B cell (primary cell): ENCODE results near the gene KCNIP2. TPM values are rescaled to one million over a fixed set of nuclear protein-coding genes. Genes with fewer than 3 reads are reported as not detected.

Source experiments
- ATAC-seq: fragments of 200-7000 bp; cut with Tn5 transposase; one replicate; pipeline ENCODE4 v1.10.0; 2021; ENCODE audit warnings: low read depth, mild to moderate bottlenecking, moderate number of reproducible peaks, moderate library complexity
- CTCF ChIA-PET: fragments of 350-600 bp; sonication (Branson Sonifier 250); formaldehyde crosslinking; loops from one replicate; lab custom pipeline; 2021; ENCODE audit warnings: antibody characterized with exemption, inconsistent platforms; lab: Charles Lee
- POLR2A ChIA-PET: fragments of 350-600 bp; sonication (Branson Sonifier 250); formaldehyde crosslinking; loops from one replicate; lab custom pipeline; 2021; ENCODE audit warnings: antibody characterized with exemption; lab: Charles Lee
- DNase-seq: peaks from one replicate; pipeline ENCODE4 v3.0.0; 2013
- H2AFZ ChIP-seq: 2 replicates; pipeline ENCODE4 v1.6.1; 2012; ENCODE audit warnings: mild to moderate bottlenecking, low read depth, low read length; ENCODE audit not compliant: insufficient read depth, poor library complexity, severe bottlenecking
- H3K27ac ChIP-seq, 2 donors: 1 replicate in 1 of 2; 2 replicates in 1 of 2; pipeline ENCODE4 v1.5.1; 2012 to 2013; ENCODE audit warnings: low read length in 2 of 2, mild to moderate bottlenecking in 2 of 2, moderate library complexity in 1 of 2
- H3K27me3 ChIP-seq, 4 experiments: fragments of 200-600 bp in 1 of 4; sonication (generic) in 1 of 4; replicated peaks in 1 of 4; 1 replicate in 2 of 4; 2 replicates in 2 of 4; pipeline versions ENCODE4 v1.6.1 to v1.7.0; 2013 to 2016; ENCODE audit warnings: low read length in 3 of 4, mild to moderate bottlenecking in 2 of 4, mixed read lengths in 1 of 4, moderate library complexity in 1 of 4; ENCODE audit not compliant: insufficient read depth in 4 of 4, control insufficient read depth in 3 of 4; ENCODE audit errors: control extremely low read depth in 1 of 4
- H3K36me3 ChIP-seq, 2 experiments: replicated peaks in 1 of 2; 1 replicate in 1 of 2; 2 replicates in 1 of 2; pipeline versions ENCODE4 v1.6.1 to v1.7.1; 2013; ENCODE audit warnings: low read length in 1 of 2; ENCODE audit not compliant: insufficient read depth in 2 of 2, control insufficient read depth in 1 of 2; ENCODE audit errors: control extremely low read depth in 1 of 2, extremely low read depth in 1 of 2
- H3K4me1 ChIP-seq, 2 donors: fragments of 200-600 bp in 1 of 2; sonication (generic) in 1 of 2; 1 replicate in 1 of 2; 2 replicates in 1 of 2; pipeline versions ENCODE4 v1.5.1 to v1.6.1; 2013 to 2017; ENCODE audit warnings: low read length in 2 of 2; ENCODE audit not compliant: control insufficient read depth in 2 of 2, insufficient read depth in 2 of 2
- H3K4me2 ChIP-seq: replicated peaks from 2 replicates; pipeline ENCODE3; 2012; ENCODE audit warnings: mild to moderate bottlenecking, low read depth, low read length; ENCODE audit not compliant: poor library complexity, severe bottlenecking
- H3K4me3 ChIP-seq, 5 experiments: fragments of 200-600 bp in 1 of 5; sonication (generic) in 1 of 5; 1 replicate in 3 of 5; 2 replicates in 2 of 5; pipeline versions ENCODE4 v1.5.1 to v1.7.0; 2011 to 2016; ENCODE audit warnings: low read length in 4 of 5, mild to moderate bottlenecking in 4 of 5, low read depth in 2 of 5, control low read depth in 1 of 5, moderate library complexity in 1 of 5; ENCODE audit not compliant: insufficient read depth in 1 of 5; ENCODE audit errors: control extremely low read depth in 1 of 5, extremely low read depth in 1 of 5
- H3K79me2 ChIP-seq: fragments of 200-600 bp; sonication (generic); one replicate; pipeline ENCODE4 v1.6.0; 2016; ENCODE audit warnings: low read length; ENCODE audit not compliant: control insufficient read depth, insufficient read depth
- H3K9ac ChIP-seq: fragments of 200-600 bp; sonication (generic); 2 replicates; pipeline ENCODE4 v1.6.1; 2017; ENCODE audit warnings: mild to moderate bottlenecking, low read length, moderate library complexity
- H3K9me3 ChIP-seq, 3 donors: one replicate each; pipeline versions ENCODE4 v1.6.1 to v1.7.1; 2013; ENCODE audit warnings: low read length in 2 of 3; ENCODE audit not compliant: control insufficient read depth in 2 of 3, insufficient read depth in 1 of 3; ENCODE audit errors: control extremely low read depth in 1 of 3
- H4K20me1 ChIP-seq: 2 replicates; pipeline ENCODE4 v1.6.0; 2012; ENCODE audit warnings: mild to moderate bottlenecking, low read length; ENCODE audit not compliant: insufficient read depth, control insufficient read depth, poor library complexity, severe bottlenecking
- H3K27ac Mint-ChIP-seq: one replicate; pipeline ENCODE4 v1.8.0; 2021; ENCODE audit warnings: mixed read lengths
- H3K27me3 Mint-ChIP-seq: one replicate; pipeline ENCODE4 v1.8.0; 2021; ENCODE audit warnings: mixed read lengths
- H3K4me1 Mint-ChIP-seq: one replicate; pipeline ENCODE4 v1.8.0; 2021; ENCODE audit warnings: mixed read lengths
- H3K4me3 Mint-ChIP-seq: one replicate; pipeline ENCODE4 v1.8.0; 2021; ENCODE audit warnings: mixed read lengths
- H3K9me3 Mint-ChIP-seq: one replicate; pipeline ENCODE4 v1.8.0; 2022; ENCODE audit warnings: mixed read lengths; ENCODE audit not compliant: insufficient read depth
- EZH2 ChIP-seq: IDR thresholded peaks from 2 replicates; pipeline ENCODE4 v1.6.1; 2012; ENCODE audit warnings: borderline replicate concordance, low read depth, mild to moderate bottlenecking, moderate library complexity, low read length; ENCODE audit not compliant: insufficient read depth, poor library complexity, severe bottlenecking
- WGBS: methylation state at CpG from one replicate; pipeline ENCODE4 v1.1.5; 2013; ENCODE audit warnings: missing lambda C conversion rate; ENCODE audit not compliant: insufficient coverage; 5-methylcytosine and 5-hydroxymethylcytosine counted together
- intact Hi-C: fragments of 100-400 bp; cut with micrococcal nuclease; formaldehyde crosslinking; loops from one replicate; pipeline ENCODE4 v1.10.0; 2022
- polyA plus RNA-seq: library from polyadenylated mRNA; depleted of rRNA; stranded (reverse); fragments of >200 nt; gene quantifications from 2 replicates; pipeline ENCODE4 v1.2.3, GENCODE V29; 2012
- total RNA-seq, 2 donors: library from RNA; stranded (reverse); fragments of 120-200 nt in 1 of 2; gene quantifications; 1 replicate in 1 of 2; 2 replicates in 1 of 2; pipeline versions ENCODE4 v1.2.3 to v1.2.4, GENCODE V29; 2013 to 2022
- TF ChIP-seq, protein P1 (sequence below): fragments of 200-600 bp; IDR thresholded peaks from one replicate; pipeline ENCODE4 v1.8.0; 2022; ENCODE audit warnings: antibody characterized with exemption, mild to moderate bottlenecking

KCNIP2 gene
- total and polyA plus RNA-seq, 2 donors (not counting 1 experiment from before 2014, with no cell fraction given), result 3.5 to 34.7 TPM

DNA sequence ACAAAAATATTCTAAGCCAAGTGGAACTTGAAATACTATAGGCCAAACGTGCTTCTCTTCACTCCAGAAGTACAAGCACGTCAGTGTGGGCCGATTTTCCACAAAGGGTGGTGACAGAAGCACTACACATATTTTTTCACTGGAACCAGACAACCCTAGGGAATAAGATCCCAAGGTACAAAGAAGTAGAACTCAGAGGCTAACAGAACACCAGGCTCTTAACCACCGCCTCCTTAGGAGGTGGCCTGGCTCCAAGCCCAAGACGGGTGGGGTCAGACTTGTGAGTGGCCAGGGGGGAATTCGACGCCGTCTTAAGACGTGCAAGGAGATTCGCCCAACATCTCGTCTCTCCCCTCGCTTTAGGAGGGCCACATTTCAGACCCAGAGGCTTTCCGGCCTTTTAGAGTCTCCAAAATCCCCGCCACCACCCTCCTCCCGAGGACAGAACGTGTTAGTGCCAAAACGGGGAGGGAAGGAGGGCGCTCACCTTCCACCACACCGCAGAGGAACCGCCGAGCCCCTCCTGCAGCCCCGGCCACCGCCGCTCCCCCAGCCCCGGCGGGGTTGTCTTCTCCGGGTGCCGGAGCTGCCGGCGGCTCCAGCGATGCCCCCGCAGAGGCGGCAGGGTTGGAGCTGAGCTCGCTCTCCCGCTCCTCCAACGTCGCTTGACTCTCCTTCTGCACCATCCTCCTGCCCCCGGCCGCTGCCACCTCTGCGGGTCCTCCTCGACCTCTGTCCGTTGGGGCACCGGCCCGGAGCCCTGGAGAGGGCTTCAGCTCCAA lies 26.1 kb downstream of the KCNIP2 start:
- intact Hi-C loops, result loop anchor here (1.0 to 5.0 kb wide), 9 partner anchors 13 to 895 kb away; partner anchors contain the start of genes ARL3, ARMH3, GBF1 and LDB1

More for the DNA sequence above, 26.1 kb downstream of the KCNIP2 start:
- peak overlapping the region; percentile 55 to 97 (median 92) for H3K4me3 ChIP-seq
- H3K9me3 ChIP-seq, result no peaks in the 10 kb centered on the region
- H3K27ac Mint-ChIP-seq, result peak overlapping the region; percentile 99
- H3K4me1 Mint-ChIP-seq, result peaks cover 42% of the 10 kb centered on the region
- TF ChIP-seq, protein P1, sequence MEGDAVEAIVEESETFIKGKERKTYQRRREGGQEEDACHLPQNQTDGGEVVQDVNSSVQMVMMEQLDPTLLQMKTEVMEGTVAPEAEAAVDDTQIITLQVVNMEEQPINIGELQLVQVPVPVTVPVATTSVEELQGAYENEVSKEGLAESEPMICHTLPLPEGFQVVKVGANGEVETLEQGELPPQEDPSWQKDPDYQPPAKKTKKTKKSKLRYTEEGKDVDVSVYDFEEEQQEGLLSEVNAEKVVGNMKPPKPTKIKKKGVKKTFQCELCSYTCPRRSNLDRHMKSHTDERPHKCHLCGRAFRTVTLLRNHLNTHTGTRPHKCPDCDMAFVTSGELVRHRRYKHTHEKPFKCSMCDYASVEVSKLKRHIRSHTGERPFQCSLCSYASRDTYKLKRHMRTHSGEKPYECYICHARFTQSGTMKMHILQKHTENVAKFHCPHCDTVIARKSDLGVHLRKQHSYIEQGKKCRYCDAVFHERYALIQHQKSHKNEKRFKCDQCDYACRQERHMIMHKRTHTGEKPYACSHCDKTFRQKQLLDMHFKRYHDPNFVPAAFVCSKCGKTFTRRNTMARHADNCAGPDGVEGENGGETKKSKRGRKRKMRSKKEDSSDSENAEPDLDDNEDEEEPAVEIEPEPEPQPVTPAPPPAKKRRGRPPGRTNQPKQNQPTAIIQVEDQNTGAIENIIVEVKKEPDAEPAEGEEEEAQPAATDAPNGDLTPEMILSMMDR, result no peak
- TF ChIP-seq EZH2, result no peak
- ATAC-seq, result no peak
- peaks cover 0 to 13% of the 10 kb centered on the region in 2 experiments for H3K36me3 ChIP-seq
- no peaks in the 10 kb centered on the region for H3K27me3 Mint-ChIP-seq
- POLR2A ChIA-PET, result interaction anchor here (0.5 to 6.3 kb wide), 14 partner anchors 13 to 827 kb away, joined by 3 to 102 read pairs (median 4); partner anchors contain the start of genes ARMH3, NPM3 and TRIM8
- no peaks in the 10 kb centered on the region for H3K27me3 ChIP-seq
- H3K9ac ChIP-seq, result peak overlapping the region; percentile 96
- H4K20me1 ChIP-seq, result peaks cover 56% of the 10 kb centered on the region
- peak overlapping the region; percentile 57 for H2AFZ ChIP-seq
- no peak for DNase-seq
- peaks cover 76% of the 10 kb centered on the region for H3K79me2 ChIP-seq
- H3K4me2 ChIP-seq, result peak overlapping the region; percentile 79
- peaks cover 29 to 34% of the 10 kb centered on the region in 2 donors for H3K4me1 ChIP-seq
- peak overlapping the region; percentile 94 for H3K4me3 Mint-ChIP-seq
- no peaks in the 10 kb centered on the region for H3K9me3 Mint-ChIP-seq
- peak overlapping the region; percentile 81 to 85 for H3K27ac ChIP-seq
- WGBS, result 0% methylated on average over 43 of the region's 44 CpGs
- CTCF ChIA-PET, result interaction anchor here (0.9 to 9.6 kb wide), 7 partner anchors 13 to 192 kb away, joined by 3 to 48 read pairs (median 33); partner anchors contain the start of gene NPM3
